ENCODE data around the gene AFAP1L2.

AFAP1L2 gene

GRCh38 chr10:114370199-114370598 is 34.1 kb downstream of the AFAP1L2 start:
- no peak for TF ChIP-seq CTCF (IDR thresholded peaks at IDR 0.05; ENCODE audit: low read depth, low read length, missing control alignments)
- in situ Hi-C loops (cut with HindIII; ENCODE audit: low sequenced_read_pairs), result no loop called here
- H3K4me3 ChIP-seq (ENCODE audit: low read depth, low read length), result no peak overlapping the region
- DNase-seq (ENCODE audit: low read depth), result no peak

GRCh38 chr10:114368057-114368391 is 36.3 kb downstream of the AFAP1L2 start:
- no peak overlapping the region for H3K4me3 ChIP-seq (ENCODE audit: low read depth, low read length)
- TF ChIP-seq CTCF (IDR thresholded peaks at IDR 0.05; ENCODE audit: low read depth, low read length, missing control alignments), result no peak
- DNase-seq (ENCODE audit: low read depth), result no peak
- in situ Hi-C loops (cut with HindIII; ENCODE audit: low sequenced_read_pairs), result no loop called here

- TF ChIP-seq CTCF (IDR thresholded peaks at IDR 0.05; ENCODE audit: low read depth, low read length, missing control alignments), result no peak
- H3K4me3 ChIP-seq (ENCODE audit: low read depth, low read length), result no peak overlapping the region
- no peak for DNase-seq (ENCODE audit: low read depth)
- in situ Hi-C loops (cut with HindIII; ENCODE audit: low sequenced_read_pairs), result no loop called here
Measured at GRCh38 chr10:114367351-114368056, 36.8 kb downstream of the AFAP1L2 start.

GRCh38 chr10:114364726-114365125 is 39.6 kb downstream of the AFAP1L2 start:
- H3K4me3 ChIP-seq (ENCODE audit: low read depth, low read length), result no peak overlapping the region
- no peak for TF ChIP-seq CTCF (IDR thresholded peaks at IDR 0.05; ENCODE audit: low read depth, low read length, missing control alignments)
- no peak for DNase-seq (ENCODE audit: low read depth)
- in situ Hi-C loops (cut with HindIII; ENCODE audit: low sequenced_read_pairs), result no loop called here

- in situ Hi-C loops (cut with HindIII; ENCODE audit: low sequenced_read_pairs), result no loop called here
- H3K4me3 ChIP-seq (ENCODE audit: low read depth, low read length), result no peak overlapping the region
- no peak for DNase-seq (ENCODE audit: low read depth)
- no peak for TF ChIP-seq CTCF (IDR thresholded peaks at IDR 0.05; ENCODE audit: low read depth, low read length, missing control alignments)
Measured at GRCh38 chr10:114363745-114364454, 40.4 kb downstream of the AFAP1L2 start.

GRCh38 chr10:114362826-114363355 is 41.4 kb downstream of the AFAP1L2 start:
- in situ Hi-C loops (cut with HindIII; ENCODE audit: low sequenced_read_pairs), result no loop called here
- no peak overlapping the region for H3K4me3 ChIP-seq (ENCODE audit: low read depth, low read length)
- no peak for DNase-seq (ENCODE audit: low read depth)
- no peak for TF ChIP-seq CTCF (IDR thresholded peaks at IDR 0.05; ENCODE audit: low read depth, low read length, missing control alignments)
